ENCODE data around the gene TCF12. TPM values are rescaled to one million over a fixed set of nuclear protein-coding genes. Genes with fewer than 3 reads are reported as not detected.

TCF12 gene
- total and polyA plus RNA-seq, 2 of the 8 experiments (the other 6 are each of a cell fraction or from before 2014, with no cell fraction given) = 85.8 to 101 TPM

DNA sequence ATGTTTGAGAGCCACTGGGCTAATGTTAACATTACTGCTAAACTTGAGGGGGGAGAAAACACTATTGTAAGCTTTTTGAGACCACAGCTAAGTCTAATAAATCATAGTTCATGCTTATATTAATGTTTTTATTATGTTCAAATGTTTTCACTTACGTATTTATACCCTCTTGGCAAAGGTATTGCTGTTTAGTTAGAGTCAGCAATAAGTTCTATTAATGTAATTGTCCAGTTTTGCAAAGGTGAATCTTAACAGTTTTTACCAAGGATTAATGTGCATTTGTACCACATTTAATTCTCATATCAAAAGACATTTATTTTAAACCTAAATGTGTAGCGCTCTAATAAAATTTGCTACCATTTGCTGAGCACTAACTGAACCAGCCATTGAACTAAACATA is 251.2 kb downstream of the TCF12 start:
- Histone ChIP-seq H3K27me3 (replicated peaks in 1 of 4; ENCODE audit: control insufficient read depth in 3 of 4, extremely low read depth in 1 of 4, insufficient read depth in 3 of 4, low read length in 3 of 4) (no peaks in the 10 kb centered on the region), H3K4ac (replicated peaks; ENCODE audit: insufficient read length, low read depth, low read length) (no peak overlapping the region), H4K91ac (replicated peaks; ENCODE audit: insufficient read length, low read length) (no peak overlapping the region), H3K27ac (ENCODE audit: low read depth, low read length) (no peak overlapping the region), H2BK15ac (ENCODE audit: low read length) (no peak overlapping the region), H4K5ac (ENCODE audit: insufficient read length, low read depth, low read length) (no peak overlapping the region), H4K20me1 (replicated peaks in 1 of 2; ENCODE audit: control insufficient read depth in 1 of 2, insufficient read depth in 2 of 2, low read length in 2 of 2) (no peaks in the 10 kb centered on the region), H2BK12ac (ENCODE audit: low read depth, low read length) (no peak overlapping the region), H2AK5ac (ENCODE audit: low read depth, low read length) (no peak overlapping the region), H4K8ac (ENCODE audit: extremely low read depth, insufficient read depth, low read length) (no peak overlapping the region), H3K79me2 (ENCODE audit: control insufficient read depth in 1 of 2, insufficient read depth in 2 of 2, low read length in 2 of 2) (no peaks in the 10 kb centered on the region; a peak in 1 of 4 replicates), H2BK120ac (replicated peaks; ENCODE audit: low read depth, low read length) (no peak overlapping the region), H3K79me1 (ENCODE audit: low read depth, low read length) (no peaks in the 10 kb centered on the region), H2BK5ac (ENCODE audit: low read depth, low read length) (no peak overlapping the region), H3K9ac (replicated peaks in 1 of 4; ENCODE audit: extremely low read depth in 1 of 4, low read depth in 3 of 4, low read length in 3 of 4) (no peak overlapping the region), H2BK20ac (ENCODE audit: low read length) (no peak overlapping the region), H3K36me3 (ENCODE audit: control insufficient read depth in 2 of 4, insufficient read depth in 4 of 4, low read length in 3 of 4) (no peaks in the 10 kb centered on the region; a peak in 2 of 8 replicates), H3K18ac (ENCODE audit: extremely low read depth, low read length) (no peak overlapping the region), H3K14ac (ENCODE audit: insufficient read length) (no peak overlapping the region), H3K4me1 (replicated peaks in 1 of 4; ENCODE audit: control insufficient read depth in 3 of 4, insufficient read depth in 4 of 4, low read length in 3 of 4) (no peaks in the 10 kb centered on the region), H3K23ac (ENCODE audit: insufficient read length) (no peak overlapping the region), H3K4me3 (ENCODE audit: extremely low read depth in 1 of 4, insufficient read depth in 2 of 4, low read depth in 3 of 4, low read length in 4 of 4) (no peak overlapping the region), H3K4me2 (ENCODE audit: insufficient read depth in 1 of 2, low read depth in 2 of 2, low read length in 2 of 2) (no peak overlapping the region), H3K23me2 (ENCODE audit: low read depth, low read length) (no peaks in the 10 kb centered on the region), H3K56ac (replicated peaks; ENCODE audit: insufficient read length, low read depth, low read length) (no peak overlapping the region), H2AFZ (ENCODE audit: low read length) (no peak overlapping the region), H3K9me3 (ENCODE audit: insufficient read depth in 2 of 2, low read depth in 1 of 2, low read length in 1 of 2) (no peaks in the 10 kb centered on the region)
- CTCF ChIA-PET (ENCODE audit: partially characterized antibody) = interaction anchor here (1.2 kb wide), 1 partner anchor 75 kb away, joined by 3 read pairs; no protein-coding TSS in a partner anchor
- 90% methylated on average over 2 of the region's 2 CpGs; no CpG with 5 or more reads in 1 of the 2 experiments for WGBS, 2 experiments (ENCODE audit: extremely low coverage in 1 of 2, insufficient coverage in 1 of 2, insufficient read length in 1 of 2, insufficient replicate concordance in 2 of 2, low coverage in 1 of 2, low lambda C conversion rate in 2 of 2, missing lambda C conversion rate in 1 of 2)
- FAIRE-seq (no peak), DNase-seq (ENCODE audit: low read depth in 1 of 2, low spot score in 2 of 2) (no peak)
- POLR2A ChIA-PET (ENCODE audit: partially characterized antibody) = no interaction called here
- TF ChIP-seq MAX (IDR thresholded peaks at IDR 0.05) (no peak), BACH1 (IDR thresholded peaks at IDR 0.05; ENCODE audit: low read length) (no peak), CTBP2 (IDR thresholded peaks at IDR 0.05; ENCODE audit: borderline replicate concordance, insufficient read depth, insufficient read length, low read length) (no peak), CEBPB (IDR thresholded peaks at IDR 0.05; ENCODE audit: low read depth, low read length) (no peak), GABPA (IDR thresholded peaks at IDR 0.05; ENCODE audit: borderline replicate concordance, insufficient read depth, low read length) (no peak), RAD21 (IDR thresholded peaks at IDR 0.05 in 1 of 2, conservative IDR thresholded peaks at IDR 0.05 in 1 of 2; ENCODE audit: low read depth in 2 of 2, low read length in 2 of 2) (no peak), KDM4A (IDR thresholded peaks at IDR 0.05; ENCODE audit: low read depth, low read length, severe bottlenecking) (no peak), E2F6 (IDR thresholded peaks at IDR 0.05) (no peak), TEAD4 (IDR thresholded peaks at IDR 0.05; ENCODE audit: low read depth, low read length) (no peak), RNF2 (IDR thresholded peaks at IDR 0.05; ENCODE audit: borderline replicate concordance, low read depth, low read length, missing control alignments, poor library complexity, severe bottlenecking) (no peak), TBP (IDR thresholded peaks at IDR 0.05; ENCODE audit: low read depth, low read length) (no peak), NANOG (IDR thresholded peaks at IDR 0.05; ENCODE audit: insufficient read depth, low read depth, low read length, poor library complexity, severe bottlenecking) (no peak)
